OCI-LY7 (cell line): Measurements from ENCODE around the gene RCHY1. TPM values are rescaled to one million over a fixed set of nuclear protein-coding genes. Genes with fewer than 3 reads are reported as not detected.

Experiments
- BruUV-seq: library from RNA; stranded (reverse); fragments of 400-500 nt; replicated peaks from 2 replicates; lab custom pipeline; 2021; lab: Mats Ljungman, UMichigan
- CTCF ChIA-PET: fragments of 300-600 bp; sonication (Branson Sonifier 250); formaldehyde crosslinking; loops from one replicate; lab custom pipeline; 2022; ENCODE audit warnings: antibody characterized with exemption; ENCODE audit not compliant: unreplicated experiment; lab: Charles Lee
- POLR2A ChIA-PET: fragments of 300-600 bp; sonication (Branson Sonifier 250); formaldehyde crosslinking; loops from one replicate; lab custom pipeline; 2022; ENCODE audit warnings: antibody characterized with exemption; lab: Charles Lee
- DNase-seq: peaks from one replicate; pipeline ENCODE4 v3.0.0-alpha.2; 2015; ENCODE audit warnings: low spot score
- H2AFZ ChIP-seq: fragments of 200-600 bp; sonication (generic), shearing (Covaris generic); 2 replicates; pipeline ENCODE4 v1.6.1; 2014; ENCODE audit warnings: mild to moderate bottlenecking, antibody characterized with exemption, low read length, moderate library complexity
- H3K27ac ChIP-seq: fragments of 200-600 bp; sonication (generic); 2 replicates; pipeline ENCODE4 v1.5.1; 2014; ENCODE audit warnings: mixed run types, low read depth, mild to moderate bottlenecking, moderate library complexity, low read length, inconsistent platforms; ENCODE audit not compliant: poor library complexity, severe bottlenecking
- H3K36me3 ChIP-seq: fragments of 200-600 bp; sonication (generic); 2 replicates; pipeline ENCODE4 v1.6.1; 2014; ENCODE audit warnings: mild to moderate bottlenecking, antibody characterized with exemption, low read length, moderate library complexity, mixed read lengths; ENCODE audit not compliant: insufficient read depth
- H3K4me1 ChIP-seq: fragments of 200-600 bp; sonication (generic); 2 replicates; pipeline ENCODE4 v1.5.1; 2014; ENCODE audit warnings: mild to moderate bottlenecking, low read length; ENCODE audit not compliant: insufficient read depth, poor library complexity, severe bottlenecking
- H3K4me2 ChIP-seq: fragments of 200-600 bp; sonication (generic); 2 replicates; pipeline ENCODE4 v1.6.1; 2014; ENCODE audit warnings: mild to moderate bottlenecking, low read length
- H3K4me3 ChIP-seq: fragments of 200-600 bp; sonication (generic); 2 replicates; pipeline ENCODE4 v1.5.1; 2014; ENCODE audit warnings: mild to moderate bottlenecking, low read depth, low read length; ENCODE audit not compliant: poor library complexity, severe bottlenecking
- H3K79me2 ChIP-seq: fragments of 200-600 bp; sonication (generic); 2 replicates; pipeline ENCODE4 v1.6.1; 2016; ENCODE audit warnings: low read depth, mild to moderate bottlenecking, low read length, moderate library complexity, mixed read lengths; ENCODE audit not compliant: insufficient read depth
- H3K9me2 ChIP-seq: fragments of 200-600 bp; sonication (generic); 2 replicates; pipeline ENCODE4 v1.6.1; 2016; ENCODE audit warnings: mild to moderate bottlenecking, low read length, mixed read lengths; ENCODE audit not compliant: insufficient read depth
- H3K9me3 ChIP-seq: fragments of 200-600 bp; sonication (generic); 2 replicates; pipeline ENCODE4 v1.6.1; 2014; ENCODE audit warnings: mild to moderate bottlenecking, mixed run types, low read length, mixed read lengths
- H4K20me1 ChIP-seq: fragments of 200-600 bp; sonication (generic); 2 replicates; pipeline ENCODE4 v1.6.1; 2014; ENCODE audit warnings: mild to moderate bottlenecking, antibody characterized with exemption, low read length, moderate library complexity, mixed read lengths; ENCODE audit not compliant: insufficient read depth
- EZH2phosphoT487 ChIP-seq: fragments of 200-600 bp; sonication (generic); IDR thresholded peaks from 2 replicates; pipeline ENCODE4 v1.6.1; 2018; ENCODE audit warnings: low read depth, borderline replicate concordance, mild to moderate bottlenecking, mixed run types, antibody characterized with exemption, low read length, moderate library complexity, mixed read lengths
- intact Hi-C: fragments of 100-400 bp; cut with micrococcal nuclease; formaldehyde crosslinking; loops from one replicate; pipeline ENCODE4 v1.10.0; 2022; ENCODE audit not compliant: unreplicated experiment
- total RNA-seq, 2 experiments: library from RNA; depleted of rRNA in 1 of 2; stranded (reverse); fragments of >200 nt in 1 of 2; shearing (Covaris generic) in 1 of 2; gene quantifications; 2 replicates each; pipeline ENCODE4 v1.2.3, GENCODE V29; 2014 to 2022
- TF ChIP-seq, protein P1 (sequence below): fragments of 200-600 bp; sonication (generic); conservative IDR thresholded peaks from 2 replicates; pipeline ENCODE4 v1.5.1; 2014; ENCODE audit warnings: mild to moderate bottlenecking, antibody characterized with exemption, low read length, moderate library complexity, mixed read lengths

Gene RCHY1
- total RNA-seq, 2 experiments from 2014 or later, result 9.2 to 25.5 TPM

DNA sequence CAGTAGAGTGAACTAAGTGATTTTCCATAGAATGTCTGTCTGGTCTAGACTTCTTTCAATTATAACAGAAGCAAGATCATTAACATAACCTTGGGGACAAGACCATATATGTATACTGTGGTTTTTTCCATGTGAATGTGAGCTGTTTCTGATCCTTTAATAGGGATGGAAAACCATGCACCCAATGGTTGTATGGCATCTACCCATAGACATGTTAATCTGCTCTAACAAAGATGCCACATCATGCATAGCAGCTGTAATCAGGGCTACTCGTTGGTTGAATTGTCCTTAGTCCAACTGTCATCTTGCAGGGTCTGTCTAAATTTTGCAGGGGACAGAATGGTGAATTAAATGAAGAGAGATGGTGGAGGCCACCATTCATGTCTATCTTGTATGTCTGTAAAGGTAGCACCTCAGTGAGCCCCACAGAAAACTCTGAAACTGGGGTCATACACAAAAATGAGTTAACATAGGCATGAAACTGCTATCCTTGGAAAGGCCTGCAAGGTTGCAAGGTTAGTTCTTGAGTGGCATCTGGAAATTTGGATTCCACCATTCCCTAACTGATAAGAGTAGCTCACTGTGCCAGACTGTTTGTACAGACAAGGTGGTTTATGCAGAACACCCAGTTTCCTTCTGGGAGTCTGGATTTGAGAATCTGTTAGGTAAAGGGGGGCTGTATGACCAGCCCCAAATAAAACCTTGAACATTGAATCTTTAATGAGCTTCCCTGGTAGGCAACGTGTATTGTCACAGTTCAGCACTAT, 16.5 kb upstream of the RCHY1 start:
- ChIA-PET POLR2A (interaction anchor here (1.2 to 1.3 kb wide), 2 partner anchors 15 to 17 kb away, joined by 3 to 5 read pairs; no protein-coding TSS in a partner anchor), CTCF (no interaction called here)
- Histone ChIP-seq H3K4me3 (no peak overlapping the region), H3K4me2 (no peak overlapping the region), H3K27ac (no peak overlapping the region), H3K36me3 (peaks cover 70% of the 10 kb centered on the region), H3K9me2 (no peaks in the 10 kb centered on the region), H2AFZ (no peak overlapping the region), H3K79me2 (no peaks in the 10 kb centered on the region), H3K4me1 (no peaks in the 10 kb centered on the region), H3K9me3 (peaks cover 11% of the 10 kb centered on the region; the same call in 1 of the 2 replicates), H4K20me1 (no peaks in the 10 kb centered on the region)
- BruUV-seq, result no TSS peak
- intact Hi-C loops, result no loop called here
- no peak for DNase-seq
- TF ChIP-seq EZH2phosphoT487, result no peak
- TF ChIP-seq, protein P1, sequence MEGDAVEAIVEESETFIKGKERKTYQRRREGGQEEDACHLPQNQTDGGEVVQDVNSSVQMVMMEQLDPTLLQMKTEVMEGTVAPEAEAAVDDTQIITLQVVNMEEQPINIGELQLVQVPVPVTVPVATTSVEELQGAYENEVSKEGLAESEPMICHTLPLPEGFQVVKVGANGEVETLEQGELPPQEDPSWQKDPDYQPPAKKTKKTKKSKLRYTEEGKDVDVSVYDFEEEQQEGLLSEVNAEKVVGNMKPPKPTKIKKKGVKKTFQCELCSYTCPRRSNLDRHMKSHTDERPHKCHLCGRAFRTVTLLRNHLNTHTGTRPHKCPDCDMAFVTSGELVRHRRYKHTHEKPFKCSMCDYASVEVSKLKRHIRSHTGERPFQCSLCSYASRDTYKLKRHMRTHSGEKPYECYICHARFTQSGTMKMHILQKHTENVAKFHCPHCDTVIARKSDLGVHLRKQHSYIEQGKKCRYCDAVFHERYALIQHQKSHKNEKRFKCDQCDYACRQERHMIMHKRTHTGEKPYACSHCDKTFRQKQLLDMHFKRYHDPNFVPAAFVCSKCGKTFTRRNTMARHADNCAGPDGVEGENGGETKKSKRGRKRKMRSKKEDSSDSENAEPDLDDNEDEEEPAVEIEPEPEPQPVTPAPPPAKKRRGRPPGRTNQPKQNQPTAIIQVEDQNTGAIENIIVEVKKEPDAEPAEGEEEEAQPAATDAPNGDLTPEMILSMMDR, result no peak

DNA sequence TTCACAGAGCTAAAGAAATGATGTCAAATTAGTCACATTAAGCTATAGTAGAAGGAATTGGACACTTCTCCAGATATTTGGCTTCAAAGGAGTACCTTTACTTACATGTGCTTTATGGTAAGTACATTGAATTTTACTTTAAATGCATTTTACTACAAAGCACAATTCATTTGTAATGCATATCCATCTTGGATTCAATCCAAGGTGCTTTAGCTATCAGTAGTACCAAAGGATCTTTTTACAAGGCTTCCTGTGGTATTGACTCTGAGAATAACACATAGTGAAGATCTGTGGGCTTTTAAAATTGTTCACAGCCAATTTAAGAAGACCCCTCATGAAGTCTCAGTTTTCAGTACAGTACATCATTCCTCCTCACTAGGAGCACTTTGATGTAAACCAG, 13.3 kb upstream of the RCHY1 start:
- Histone ChIP-seq H3K9me3 (0 out of 2 replicates have a peak, but pooled peaks cover 6% of the 10 kb centered on the region), H3K4me1 (no peaks in the 10 kb centered on the region), H3K4me2 (no peak overlapping the region), H4K20me1 (no peaks in the 10 kb centered on the region), H2AFZ (no peak overlapping the region), H3K36me3 (peaks cover 87% of the 10 kb centered on the region), H3K27ac (no peak overlapping the region), H3K9me2 (no peaks in the 10 kb centered on the region), H3K79me2 (no peaks in the 10 kb centered on the region), H3K4me3 (no peak overlapping the region)
- no peak for TF ChIP-seq EZH2phosphoT487
- TF ChIP-seq, protein P1, result no peak
- ChIA-PET POLR2A (interaction anchor here (1.0 to 4.1 kb wide), 3 partner anchors 12 to 48 kb away, joined by 3 to 19 read pairs (median 3); no protein-coding TSS in a partner anchor), CTCF (no interaction called here)
- intact Hi-C loops, result no loop called here
- DNase-seq, result no peak
- no TSS peak for BruUV-seq

DNA sequence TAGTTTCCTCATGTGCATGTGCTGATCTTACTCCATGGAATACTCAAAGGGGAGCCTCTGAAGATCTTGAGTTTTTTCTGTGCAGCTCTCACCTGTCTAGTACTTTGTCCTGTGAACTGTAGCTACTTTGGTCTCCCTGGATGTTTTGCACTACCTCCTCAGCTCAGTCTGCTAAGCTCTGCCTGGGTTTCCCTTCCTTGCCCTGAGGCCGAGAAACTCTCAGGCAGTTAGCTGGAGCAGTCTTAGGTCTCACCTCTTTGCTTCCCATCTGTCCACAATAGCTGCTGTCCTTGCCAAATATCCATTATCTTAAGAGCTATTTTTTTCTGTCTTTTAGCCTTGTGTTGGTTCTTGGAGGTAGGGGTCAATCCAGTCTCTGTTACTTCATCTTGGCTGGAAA, 11.7 kb upstream of the RCHY1 start:
- ChIA-PET CTCF (no interaction called here), POLR2A (interaction anchor here (4.1 kb wide), 1 partner anchor 10 kb away, joined by 19 read pairs; no protein-coding TSS in a partner anchor)
- intact Hi-C loops, result no loop called here
- no peaks in the 10 kb centered on the region for H3K4me1 ChIP-seq
- no peaks in the 10 kb centered on the region for H3K9me2 ChIP-seq
- BruUV-seq, result no TSS peak
- no peak overlapping the region for H2AFZ ChIP-seq
- DNase-seq, result no peak
- no peak for TF ChIP-seq EZH2phosphoT487
- TF ChIP-seq, protein P1, result no peak
- no peak overlapping the region for H3K4me3 ChIP-seq
- H3K79me2 ChIP-seq, result no peaks in the 10 kb centered on the region; the same call in 1 of the 2 replicates
- H3K4me2 ChIP-seq, result no peak overlapping the region
- no peak overlapping the region for H3K27ac ChIP-seq
- H3K9me3 ChIP-seq, result 0 out of 2 replicates have a peak, but pooled peaks cover 1% of the 10 kb centered on the region
- peaks cover 84% of the 10 kb centered on the region for H3K36me3 ChIP-seq
- no peaks in the 10 kb centered on the region for H4K20me1 ChIP-seq
